Transverse colon (tissue), 4 donors: ENCODE measurements around the gene RBM20.
A peak's percentile ranks its signal among the peaks of the same experiment; 100 is the strongest.

Experiments used
- CTCF ChIP-seq, 5 experiments: fragments of 200-600 bp in 3 of 5; fragments of 450-650 bp in 2 of 5; sonication (generic) in 3 of 5; IDR thresholded peaks; 1 replicate in 2 of 5; 2 replicates in 3 of 5; pipeline ENCODE4 v1.5.1; 2016 to 2017; ENCODE audit warnings: antibody characterized with exemption in 5 of 5, inconsistent platforms in 3 of 5, mild to moderate bottlenecking in 2 of 5, moderate library complexity in 1 of 5
- EP300 ChIP-seq: sonication (generic); formaldehyde crosslinking; IDR thresholded peaks from one replicate; pipeline ENCODE4 v1.6.1; 2017; ENCODE audit warnings: antibody characterized with exemption, low read depth
- POLR2A ChIP-seq: fragments of 450-650 bp; IDR thresholded peaks from one replicate; pipeline ENCODE4 v1.6.1; 2016; ENCODE audit warnings: antibody characterized with exemption, mild to moderate bottlenecking, moderate library complexity
- POLR2AphosphoS5 ChIP-seq, 3 donors: sonication (generic); formaldehyde crosslinking; IDR thresholded peaks; one replicate each; pipeline ENCODE4 v1.6.1; 2016; ENCODE audit warnings: antibody characterized with exemption in 3 of 3

GRCh38 chr10:110802551-110803238, 158.6 kb downstream of the RBM20 start:
- peak in 2 of 3 donors; percentile 33 to 40 for TF ChIP-seq POLR2AphosphoS5 (IDR thresholded peaks at IDR 0.05)
- no peak for TF ChIP-seq CTCF (IDR thresholded peaks at IDR 0.05)
- TF ChIP-seq POLR2A = no peak
- no peak for TF ChIP-seq EP300
